ENCODE results near the gene PLEKHG1.

GRCh38 chr6:150606168-150606591, 6.5 kb downstream of the PLEKHG1 start:
- no peak for TF ChIP-seq CTCF (IDR thresholded peaks at IDR 0.05)
- TF ChIP-seq KDM5A (IDR thresholded peaks at IDR 0.05): no peak
- no peak for TF ChIP-seq POLR2A (IDR thresholded peaks at IDR 0.05; ENCODE audit: low read length)
- no peak for TF ChIP-seq CHD4 (IDR thresholded peaks at IDR 0.05; ENCODE audit: borderline replicate concordance)
- TF ChIP-seq HOXA7 (CRISPR knock-in tag; IDR thresholded peaks at IDR 0.05): no peak
- no peak for TF ChIP-seq SMC3 (IDR thresholded peaks at IDR 0.05)
- TF ChIP-seq CBX8 (IDR thresholded peaks at IDR 0.05): no peak
- TF ChIP-seq HEYL (CRISPR knock-in tag; IDR thresholded peaks at IDR 0.05): no peak
- no peak for TF ChIP-seq ZNF302 (CRISPR knock-in tag; IDR thresholded peaks at IDR 0.05)
- TF ChIP-seq PHF8 (IDR thresholded peaks at IDR 0.05; ENCODE audit: borderline replicate concordance, low read depth): no peak
- no peak for TF ChIP-seq RFX5 (IDR thresholded peaks at IDR 0.05)
- no peak for TF ChIP-seq USF2 (IDR thresholded peaks at IDR 0.05)
- TF ChIP-seq REST (IDR thresholded peaks at IDR 0.05): no peak
